Stimulated activated memory B cell treated with anti-CD40 and anti-IgM and Interleukin-4, amounts not matched to agents 10 μg/mL and 1 μg/mL and 100 μg/mL, for 72 hours (primary cell): ENCODE results near the gene CRACR2A.
A peak's percentile ranks its signal among the peaks of the same experiment; 100 is the strongest.

Experiments
- ATAC-seq: fragments of 150-1000 bp; cut with Tn5 transposase; 2 replicates; pipeline ENCODE4 v1.10.0; 2021
- H3K27ac Mint-ChIP-seq: one replicate; pipeline ENCODE4 v1.8.0; 2022; ENCODE audit warnings: mild to moderate bottlenecking, mixed read lengths
- H3K27me3 Mint-ChIP-seq: one replicate; pipeline ENCODE4 v1.8.0; 2022; ENCODE audit warnings: mixed read lengths
- H3K36me3 Mint-ChIP-seq: one replicate; pipeline ENCODE4 v1.8.0; 2022; ENCODE audit warnings: mixed read lengths
- H3K4me1 Mint-ChIP-seq: one replicate; pipeline ENCODE4 v1.8.0; 2022; ENCODE audit warnings: mixed read lengths
- H3K4me3 Mint-ChIP-seq: one replicate; pipeline ENCODE4 v1.8.0; 2022; ENCODE audit warnings: mild to moderate bottlenecking, moderate library complexity, mixed read lengths
- H3K9me3 Mint-ChIP-seq: one replicate; pipeline ENCODE4 v1.8.0; 2022; ENCODE audit warnings: mixed read lengths

The CRACR2A gene

DNA sequence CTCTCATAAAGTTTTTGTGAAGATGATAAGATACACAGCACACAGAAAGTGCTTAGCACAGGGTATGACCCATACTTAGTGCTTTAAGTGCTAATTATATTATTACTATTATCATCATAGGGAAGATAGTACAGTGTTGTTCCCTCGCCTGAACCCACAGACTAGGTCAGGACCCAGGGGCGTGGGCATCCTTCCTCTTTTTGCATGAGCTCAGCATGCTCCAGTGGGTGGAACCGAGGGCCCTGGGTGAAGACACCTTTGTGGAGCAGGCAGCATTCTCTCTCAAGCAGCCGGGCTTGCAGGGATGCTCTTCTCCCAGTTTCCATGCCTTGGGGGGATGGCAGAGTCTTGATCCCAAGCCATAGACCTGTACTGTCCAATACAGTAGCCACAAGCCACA lies 34.8 kb downstream of the CRACR2A start:
- Mint-ChIP-seq H3K4me3 (no peak overlapping the region), H3K27me3 (no peaks in the 10 kb centered on the region), H3K27ac (no peak overlapping the region), H3K36me3 (peaks cover 54% of the 10 kb centered on the region), H3K4me1 (peaks cover 25% of the 10 kb centered on the region), H3K9me3 (no peaks in the 10 kb centered on the region)
- ATAC-seq, result peak; percentile 81

DNA sequence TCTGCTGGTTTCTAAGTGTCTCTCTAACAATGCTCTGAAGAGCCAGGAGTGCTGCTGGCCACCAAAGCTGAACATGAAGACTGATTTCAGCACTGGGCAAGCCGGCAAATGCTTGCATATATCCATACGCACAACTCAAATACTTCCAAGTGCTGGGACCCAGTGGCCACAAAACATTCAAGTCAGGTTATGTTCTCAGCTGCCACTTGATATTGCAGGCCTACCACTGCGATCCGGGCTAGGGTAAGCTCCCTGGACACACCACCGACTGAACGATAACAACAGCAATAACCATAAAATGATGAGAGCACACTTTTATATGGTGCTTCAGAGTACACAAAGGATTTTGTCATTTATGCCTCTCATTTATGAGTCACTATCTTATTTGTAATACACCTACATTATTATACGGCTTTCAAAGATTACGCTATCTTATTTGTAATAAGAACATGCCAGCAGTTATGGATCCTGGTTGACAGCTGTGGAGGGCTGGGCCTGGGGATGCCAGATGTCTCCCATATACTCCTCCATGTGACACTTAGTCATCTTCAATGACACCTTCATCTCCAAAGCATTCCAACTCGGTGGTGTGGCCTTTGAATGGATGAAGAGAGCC lies 35.5 kb downstream of the CRACR2A start:
- no peaks in the 10 kb centered on the region for H3K27me3 Mint-ChIP-seq
- H3K4me3 Mint-ChIP-seq, result no peak overlapping the region
- H3K27ac Mint-ChIP-seq, result no peak overlapping the region
- H3K36me3 Mint-ChIP-seq, result peaks cover 53% of the 10 kb centered on the region
- ATAC-seq, result no peak
- H3K9me3 Mint-ChIP-seq, result no peaks in the 10 kb centered on the region
- peaks cover 25% of the 10 kb centered on the region for H3K4me1 Mint-ChIP-seq

DNA sequence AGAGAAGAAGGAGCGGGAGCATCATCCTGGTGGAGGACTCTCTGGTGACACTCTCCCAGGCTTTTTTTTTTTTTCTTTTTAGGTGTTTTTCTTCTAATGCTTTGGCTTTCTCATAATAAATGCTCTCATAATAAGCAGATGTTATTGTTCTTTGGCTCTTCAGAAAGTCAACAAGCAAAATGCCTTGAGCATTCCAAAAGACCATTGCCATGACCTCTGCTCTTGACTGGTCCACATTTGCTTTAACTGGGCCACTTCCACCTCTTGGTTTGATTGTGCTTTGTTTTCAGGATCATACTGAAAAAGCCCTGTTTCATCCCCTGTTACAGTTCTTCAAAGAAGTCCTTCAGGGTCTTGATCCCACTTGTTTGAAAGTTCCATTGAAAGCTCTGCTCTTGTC lies 36.9 kb downstream of the CRACR2A start:
- H3K27ac Mint-ChIP-seq, result no peak overlapping the region
- H3K4me3 Mint-ChIP-seq, result no peak overlapping the region
- no peaks in the 10 kb centered on the region for H3K27me3 Mint-ChIP-seq
- no peaks in the 10 kb centered on the region for H3K9me3 Mint-ChIP-seq
- no peak for ATAC-seq
- H3K36me3 Mint-ChIP-seq, result peaks cover 54% of the 10 kb centered on the region
- H3K4me1 Mint-ChIP-seq, result peaks cover 25% of the 10 kb centered on the region

DNA sequence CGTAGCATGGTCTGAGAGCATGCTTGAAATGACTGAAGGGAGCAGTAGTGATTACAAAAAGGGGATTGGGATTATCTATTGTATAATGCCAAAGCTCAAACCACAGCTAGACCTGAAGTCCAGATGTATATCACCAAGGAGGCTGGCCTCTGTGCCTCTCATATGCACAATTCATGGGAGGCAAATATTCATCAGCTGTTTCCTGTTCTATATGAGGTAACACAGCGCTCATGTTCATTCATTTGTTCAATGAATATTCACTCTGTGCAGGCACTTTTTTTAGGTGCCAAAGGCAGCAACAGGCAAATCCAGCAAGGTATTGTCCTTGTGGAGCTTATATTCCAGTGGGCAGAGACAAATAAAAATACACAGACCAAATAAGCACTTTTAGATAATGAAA lies 39.0 kb downstream of the CRACR2A start:
- Mint-ChIP-seq H3K9me3 (no peaks in the 10 kb centered on the region), H3K36me3 (peaks cover 48% of the 10 kb centered on the region), H3K27ac (no peak overlapping the region), H3K27me3 (no peaks in the 10 kb centered on the region), H3K4me3 (no peak overlapping the region), H3K4me1 (peaks cover 11% of the 10 kb centered on the region)
- ATAC-seq, result no peak

DNA sequence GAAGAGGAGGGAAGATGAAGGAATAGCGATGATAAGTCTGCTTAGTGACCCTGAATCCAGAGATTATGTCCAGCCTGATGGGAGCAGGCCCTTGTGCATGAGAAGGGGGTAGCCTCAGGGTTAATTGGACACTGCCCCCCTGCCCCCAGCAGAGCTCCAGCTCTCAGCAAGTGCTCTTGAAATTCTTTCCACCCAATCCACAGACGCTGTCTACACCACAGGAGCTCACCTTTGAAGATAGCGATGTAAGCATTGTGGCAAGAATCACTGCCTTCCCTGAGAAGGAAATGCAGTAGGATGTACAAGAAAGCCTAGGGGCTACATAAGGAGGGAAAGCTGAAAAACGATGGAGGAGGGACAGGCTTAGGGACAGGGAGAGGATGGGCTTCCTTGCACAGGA lies 39.4 kb downstream of the CRACR2A start:
- Mint-ChIP-seq H3K4me3 (no peak overlapping the region), H3K36me3 (peaks cover 48% of the 10 kb centered on the region), H3K27ac (no peak overlapping the region), H3K9me3 (no peaks in the 10 kb centered on the region), H3K4me1 (peaks cover 6% of the 10 kb centered on the region), H3K27me3 (no peaks in the 10 kb centered on the region)
- no peak for ATAC-seq

DNA sequence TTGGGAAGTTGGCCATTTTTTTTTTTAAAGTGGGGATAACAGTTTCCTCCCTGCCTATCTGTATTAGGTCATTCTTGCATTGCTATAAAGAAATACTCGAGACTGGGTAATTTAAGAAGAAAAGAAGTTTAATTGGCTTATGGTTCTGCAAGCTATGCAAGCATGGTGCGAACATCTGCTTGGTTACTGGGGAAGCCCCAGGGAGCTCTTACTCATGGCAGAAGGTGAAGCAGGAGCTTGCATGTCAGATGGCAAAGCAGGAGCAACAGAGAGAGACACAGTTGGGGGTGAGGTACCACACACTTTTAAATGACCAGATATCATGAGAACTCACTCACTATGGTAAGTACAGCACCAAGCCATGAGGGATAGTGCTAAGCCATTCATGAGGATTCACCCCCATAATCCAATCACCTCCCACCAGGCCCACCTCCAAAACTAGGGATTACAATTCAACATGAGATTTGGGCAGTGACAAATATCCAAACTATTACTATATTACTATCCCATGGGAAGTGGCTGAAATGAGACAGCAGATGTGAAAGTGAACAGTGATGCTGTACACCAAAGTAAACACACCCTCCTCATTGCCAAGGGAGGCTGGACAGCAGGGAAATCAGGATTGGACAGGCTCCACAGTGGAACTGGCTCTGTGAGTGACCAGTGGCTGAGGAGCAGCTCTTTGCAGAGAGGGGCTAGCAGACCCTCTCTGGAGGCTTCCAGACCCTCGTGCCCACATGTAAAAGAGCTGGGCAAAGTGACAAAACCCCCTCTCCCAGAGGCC lies 40.5 kb downstream of the CRACR2A start:
- H3K4me3 Mint-ChIP-seq, result no peak overlapping the region
- H3K27me3 Mint-ChIP-seq, result no peaks in the 10 kb centered on the region
- H3K36me3 Mint-ChIP-seq, result peaks cover 52% of the 10 kb centered on the region
- no peaks in the 10 kb centered on the region for H3K4me1 Mint-ChIP-seq
- H3K9me3 Mint-ChIP-seq, result no peaks in the 10 kb centered on the region
- no peak for ATAC-seq
- no peak overlapping the region for H3K27ac Mint-ChIP-seq

DNA sequence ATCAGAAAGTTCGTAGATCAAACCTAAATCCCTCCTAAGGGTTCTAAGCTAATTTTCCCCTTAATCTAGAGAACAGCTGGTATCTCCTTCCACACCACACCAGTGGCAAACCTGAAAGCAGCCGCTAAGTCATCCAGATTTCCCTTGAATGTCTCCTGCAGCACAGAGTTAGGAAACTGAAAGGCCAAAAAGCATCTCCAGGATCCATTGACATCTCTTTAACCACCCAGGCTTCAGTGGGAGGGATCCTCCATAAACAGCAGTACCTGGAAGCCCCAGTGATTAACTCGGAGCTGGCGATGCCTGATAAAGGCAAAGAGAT lies 47.6 kb downstream of the CRACR2A start:
- Mint-ChIP-seq H3K27me3 (no peaks in the 10 kb centered on the region), H3K36me3 (peaks cover 64% of the 10 kb centered on the region), H3K27ac (no peak overlapping the region), H3K4me3 (no peak overlapping the region), H3K4me1 (peaks cover 13% of the 10 kb centered on the region), H3K9me3 (peaks cover 3% of the 10 kb centered on the region)
- no peak for ATAC-seq

DNA sequence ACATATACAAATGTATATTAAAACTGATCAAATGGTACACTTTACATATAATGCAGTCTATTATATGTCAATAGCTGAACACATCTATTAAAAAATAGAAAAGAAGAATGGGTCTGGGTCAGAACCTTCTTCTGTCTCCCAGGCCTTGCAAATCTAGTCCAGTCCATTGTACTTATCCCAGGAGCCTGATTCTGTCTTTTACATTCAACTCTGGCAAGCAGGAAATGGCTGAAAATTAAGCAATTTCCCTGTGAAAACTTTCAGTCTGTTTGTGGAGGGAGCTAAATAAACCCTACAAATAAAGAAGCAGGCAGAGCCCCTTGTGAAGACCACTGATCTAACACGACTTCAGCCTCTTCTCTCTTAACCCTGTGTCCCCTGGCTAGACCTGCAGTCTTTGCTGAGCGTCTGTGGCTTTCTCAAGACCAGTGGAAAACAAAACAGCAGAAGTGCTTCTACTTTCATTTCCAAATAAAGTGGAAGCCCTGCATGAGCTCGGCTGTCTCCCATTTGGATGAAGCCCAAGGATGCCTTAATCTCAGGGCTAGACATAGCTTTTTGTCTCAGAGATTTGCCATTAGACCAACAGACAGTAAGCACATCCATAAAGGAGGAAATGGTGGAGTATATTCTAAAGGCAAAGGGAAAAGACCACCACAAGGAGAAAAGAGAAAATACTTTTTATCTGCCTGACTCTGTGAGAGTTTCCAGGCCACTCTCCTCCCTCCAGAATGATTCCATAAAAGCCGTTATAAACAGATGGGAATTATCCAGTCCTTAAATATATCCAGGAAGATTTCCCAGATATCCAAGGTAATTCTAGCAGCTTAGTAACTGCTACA lies 48.2 kb downstream of the CRACR2A start:
- no peaks in the 10 kb centered on the region for H3K27me3 Mint-ChIP-seq

DNA sequence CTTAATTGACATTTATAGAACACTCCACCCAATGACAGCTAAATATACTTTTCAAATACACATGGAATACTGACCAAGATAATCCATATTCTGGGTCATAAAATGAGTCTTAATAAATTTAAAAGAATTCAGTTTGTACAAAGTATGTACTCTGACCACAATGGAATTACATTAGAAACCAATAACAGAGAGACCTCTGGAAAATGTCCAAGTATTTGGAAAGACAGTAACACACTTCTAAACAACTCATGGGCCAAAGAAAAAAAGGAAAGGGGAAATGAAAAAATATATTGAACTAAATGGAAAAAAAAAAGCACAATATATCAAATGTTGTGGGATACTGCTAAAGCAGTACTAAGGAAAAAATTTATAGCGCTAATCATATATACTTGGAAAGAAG lies 52.0 kb downstream of the CRACR2A start:
- peaks cover 13% of the 10 kb centered on the region for H3K4me1 Mint-ChIP-seq
- no peak overlapping the region for H3K27ac Mint-ChIP-seq
- H3K27me3 Mint-ChIP-seq, result no peaks in the 10 kb centered on the region
- no peak overlapping the region for H3K4me3 Mint-ChIP-seq
- no peak for ATAC-seq
- peaks cover 3% of the 10 kb centered on the region for H3K9me3 Mint-ChIP-seq
- H3K36me3 Mint-ChIP-seq, result peaks cover 60% of the 10 kb centered on the region

More for the DNA sequence above, 48.2 kb downstream of the CRACR2A start:
- peaks cover 3% of the 10 kb centered on the region for H3K9me3 Mint-ChIP-seq
- H3K36me3 Mint-ChIP-seq, result peaks cover 59% of the 10 kb centered on the region
- H3K4me3 Mint-ChIP-seq, result no peak overlapping the region
- peaks cover 13% of the 10 kb centered on the region for H3K4me1 Mint-ChIP-seq
- no peak for ATAC-seq
- H3K27ac Mint-ChIP-seq, result no peak overlapping the region

DNA sequence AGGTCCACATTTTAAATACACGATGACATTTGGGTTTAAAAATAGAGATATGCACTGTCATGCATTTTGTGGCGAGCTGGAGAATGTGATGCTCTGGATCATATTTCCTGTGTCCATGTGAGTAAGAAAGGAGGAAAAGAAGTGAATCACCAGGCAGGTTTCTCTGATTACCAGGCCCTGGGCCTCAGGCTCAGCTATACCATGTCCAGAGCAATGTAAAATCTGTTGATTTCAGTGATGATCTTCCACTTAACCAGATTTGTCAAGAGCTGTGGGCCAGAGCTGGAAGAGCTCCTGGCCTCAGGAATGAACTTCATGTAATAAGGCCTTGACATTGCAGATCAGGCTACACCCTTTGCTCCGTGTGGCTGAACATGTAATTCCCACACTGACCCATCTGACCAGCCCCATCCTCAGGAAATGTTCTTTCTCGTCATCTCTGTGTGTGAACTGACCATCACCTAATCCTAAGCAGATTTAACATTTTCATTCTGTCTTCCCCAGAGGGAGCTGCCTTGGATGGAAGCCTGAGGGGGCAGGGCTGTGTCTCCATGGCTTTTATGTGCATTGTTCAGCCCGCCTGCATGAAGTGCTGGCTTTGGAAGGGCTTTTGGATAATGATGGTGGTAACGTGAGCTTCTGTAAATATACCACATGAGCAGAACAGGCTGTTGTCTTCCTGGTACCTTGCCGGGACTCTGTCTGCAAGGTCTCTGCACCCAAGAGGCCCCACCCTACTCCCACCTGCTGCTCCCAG lies 54.5 kb downstream of the CRACR2A start:
- Mint-ChIP-seq H3K4me3 (no peak overlapping the region), H3K27ac (no peak overlapping the region), H3K9me3 (no peaks in the 10 kb centered on the region), H3K4me1 (peaks cover 9% of the 10 kb centered on the region), H3K27me3 (no peaks in the 10 kb centered on the region), H3K36me3 (peaks cover 56% of the 10 kb centered on the region)
- ATAC-seq, result no peak

DNA sequence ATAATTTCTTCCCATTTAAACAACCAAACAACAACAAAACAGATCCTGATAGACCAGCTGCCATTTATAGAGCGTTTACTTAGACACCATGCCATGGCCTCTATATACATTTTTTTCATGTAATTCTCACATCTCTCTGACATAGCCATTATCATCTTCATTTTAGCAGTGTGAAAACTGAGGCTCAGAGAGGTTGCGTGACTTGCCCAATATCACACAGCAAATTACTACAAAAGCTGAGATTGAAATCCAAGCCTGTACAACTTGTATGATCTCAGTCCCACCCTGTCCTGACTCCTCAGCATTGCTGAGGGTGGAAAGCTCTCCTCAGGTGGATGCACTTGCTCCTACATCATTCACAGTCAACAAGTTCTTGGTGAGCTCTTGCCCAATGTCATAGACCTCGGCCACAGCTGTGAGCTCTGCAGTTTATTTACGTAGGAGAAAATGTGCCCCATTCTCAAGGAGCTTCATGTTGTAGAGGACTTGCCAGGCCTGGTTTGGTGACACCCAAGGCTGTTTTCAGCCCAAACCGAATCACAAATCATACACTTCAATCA lies 55.5 kb downstream of the CRACR2A start:
- Mint-ChIP-seq H3K4me3 (no peak overlapping the region), H3K36me3 (peaks cover 57% of the 10 kb centered on the region)
- no peak for ATAC-seq

DNA sequence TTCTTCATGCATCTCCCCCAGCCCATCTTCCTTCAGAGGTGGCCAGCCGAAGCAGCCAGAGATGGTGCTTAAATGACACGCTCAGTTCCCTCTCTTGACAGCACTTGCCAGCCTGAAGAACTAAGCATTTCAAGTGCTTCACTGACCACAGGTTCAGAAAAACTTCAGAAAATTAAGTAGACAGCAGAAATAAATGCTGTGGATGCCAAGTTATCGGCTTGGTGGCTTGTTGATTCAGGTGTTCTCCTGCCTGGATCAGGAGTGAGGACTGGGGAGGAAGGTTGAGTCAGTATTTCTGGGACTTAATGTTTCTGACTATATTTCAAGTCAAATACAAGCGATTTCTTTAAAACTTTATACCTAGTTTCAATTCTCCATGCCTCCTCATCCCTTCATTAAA lies 58.2 kb downstream of the CRACR2A start:
- Mint-ChIP-seq H3K4me1 (no peaks in the 10 kb centered on the region), H3K27ac (no peak overlapping the region), H3K27me3 (no peaks in the 10 kb centered on the region), H3K4me3 (no peak overlapping the region), H3K36me3 (peaks cover 73% of the 10 kb centered on the region), H3K9me3 (no peaks in the 10 kb centered on the region)
- no peak for ATAC-seq

More for the DNA sequence above, 55.5 kb downstream of the CRACR2A start:
- Mint-ChIP-seq H3K27me3 (no peaks in the 10 kb centered on the region), H3K27ac (no peak overlapping the region), H3K9me3 (no peaks in the 10 kb centered on the region), H3K4me1 (peaks cover 9% of the 10 kb centered on the region)

DNA sequence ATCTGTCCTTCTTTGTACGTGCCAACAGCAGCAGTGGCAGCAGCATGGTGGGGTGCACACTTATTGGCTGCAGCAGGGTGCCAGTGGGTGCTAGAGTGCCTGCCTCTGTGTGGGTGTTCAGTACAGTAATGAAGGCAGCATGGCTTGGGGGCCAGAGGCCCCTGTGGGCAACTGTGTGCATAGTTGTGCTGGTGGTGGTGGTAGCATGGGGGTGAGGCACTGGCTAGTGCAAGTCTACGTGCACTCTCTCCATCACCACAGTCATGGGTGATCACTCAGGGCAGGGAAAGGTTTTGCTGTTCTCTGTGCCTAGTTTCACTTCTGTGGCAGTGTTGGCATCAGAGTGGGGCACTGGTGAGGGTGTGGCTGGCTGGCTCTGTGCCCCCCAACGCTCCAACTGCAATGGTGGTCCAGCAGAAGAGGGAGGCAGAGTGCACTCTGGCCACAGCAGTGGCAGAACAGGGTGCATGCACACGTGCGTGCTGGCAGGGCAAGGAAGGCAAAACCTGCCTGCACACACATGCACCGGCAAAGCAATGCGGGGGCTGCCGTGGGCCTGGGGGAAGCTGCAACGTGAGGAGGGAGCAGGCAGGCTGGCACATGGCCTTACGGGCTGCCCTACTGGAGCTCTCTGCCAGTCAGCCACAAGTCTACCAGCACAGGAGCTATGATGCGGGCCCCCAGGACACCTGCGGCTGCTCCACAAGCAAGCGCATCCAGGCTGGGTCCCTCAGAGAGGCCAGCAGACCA lies 60.1 kb downstream of the CRACR2A start:
- no peak overlapping the region for H3K4me3 Mint-ChIP-seq
- H3K9me3 Mint-ChIP-seq, result no peaks in the 10 kb centered on the region
- no peak overlapping the region for H3K27ac Mint-ChIP-seq
- H3K4me1 Mint-ChIP-seq, result no peaks in the 10 kb centered on the region
- no peaks in the 10 kb centered on the region for H3K27me3 Mint-ChIP-seq
- no peak for ATAC-seq
- peaks cover 83% of the 10 kb centered on the region for H3K36me3 Mint-ChIP-seq

DNA sequence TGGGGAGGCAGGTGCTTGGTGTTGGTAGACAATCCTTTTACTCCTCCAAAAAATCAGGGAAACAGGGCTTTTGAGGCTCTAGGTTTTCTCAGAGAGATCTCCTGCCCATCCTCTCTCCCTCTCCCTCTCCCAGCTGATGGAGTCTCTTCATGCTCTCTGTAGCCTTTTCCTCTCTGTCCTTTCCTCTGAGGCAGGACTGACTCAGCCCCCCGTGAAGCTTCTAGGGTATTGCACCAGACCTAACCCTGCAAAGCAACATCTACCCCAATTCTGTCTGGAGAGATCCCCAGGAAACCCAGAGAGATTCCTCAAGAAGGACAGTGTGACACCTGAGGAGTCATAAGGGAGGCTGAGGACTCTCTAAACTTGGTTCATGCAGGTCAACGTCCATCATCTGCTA lies 66.4 kb downstream of the CRACR2A start:
- Mint-ChIP-seq H3K27ac (no peak overlapping the region), H3K9me3 (no peaks in the 10 kb centered on the region), H3K27me3 (no peaks in the 10 kb centered on the region), H3K4me1 (no peaks in the 10 kb centered on the region), H3K36me3 (peaks cover 60% of the 10 kb centered on the region), H3K4me3 (no peak overlapping the region)
- no peak for ATAC-seq
